Activated CD8-positive, alpha-beta memory T cell treated with anti-CD3 and anti-CD28 coated beads, Interleukin-2, amount 10 ng/mL, durations not matched to agents 7 days and 5 days (primary cell): Measurements from ENCODE around the gene KLHL7. TPM values are rescaled to one million over a fixed set of nuclear protein-coding genes. Genes with fewer than 3 reads are reported as not detected.
A peak's percentile ranks its signal among the peaks of the same experiment; 100 is the strongest.

Source experiments
- ATAC-seq: fragments of 150-1000 bp; cut with Tn5 transposase; one replicate; pipeline ENCODE4 v1.10.0; 2021; ENCODE audit warnings: moderate library complexity
- CTCF ChIA-PET: fragments of 350-600 bp; sonication (Branson Sonifier 250); formaldehyde crosslinking; loops from one replicate; lab custom pipeline; 2021; ENCODE audit warnings: antibody characterized with exemption; lab: Charles Lee
- DNase-seq: peaks from one replicate; pipeline ENCODE4 v3.0.0-alpha.2; 2020
- H3K27ac Mint-ChIP-seq: one replicate; pipeline ENCODE4 v1.8.0; 2021; ENCODE audit warnings: mild to moderate bottlenecking, mixed read lengths
- H3K27me3 Mint-ChIP-seq: one replicate; pipeline ENCODE4 v1.8.0; 2021; ENCODE audit warnings: mixed read lengths
- H3K36me3 Mint-ChIP-seq: one replicate; pipeline ENCODE4 v1.8.0; 2021; ENCODE audit warnings: mild to moderate bottlenecking, mixed read lengths
- H3K4me1 Mint-ChIP-seq: one replicate; pipeline ENCODE4 v1.8.0; 2021; ENCODE audit warnings: mixed read lengths
- H3K4me3 Mint-ChIP-seq: one replicate; pipeline ENCODE4 v1.8.0; 2021; ENCODE audit warnings: mild to moderate bottlenecking, moderate library complexity, mixed read lengths
- H3K9me3 Mint-ChIP-seq: one replicate; pipeline ENCODE4 v1.8.0; 2022; ENCODE audit warnings: low read depth, mixed read lengths
- total RNA-seq, 2 experiments: library from RNA; stranded (reverse); gene quantifications; one replicate each; pipeline ENCODE4 v1.2.3, GENCODE V29; 2021

The KLHL7 gene, protein sequence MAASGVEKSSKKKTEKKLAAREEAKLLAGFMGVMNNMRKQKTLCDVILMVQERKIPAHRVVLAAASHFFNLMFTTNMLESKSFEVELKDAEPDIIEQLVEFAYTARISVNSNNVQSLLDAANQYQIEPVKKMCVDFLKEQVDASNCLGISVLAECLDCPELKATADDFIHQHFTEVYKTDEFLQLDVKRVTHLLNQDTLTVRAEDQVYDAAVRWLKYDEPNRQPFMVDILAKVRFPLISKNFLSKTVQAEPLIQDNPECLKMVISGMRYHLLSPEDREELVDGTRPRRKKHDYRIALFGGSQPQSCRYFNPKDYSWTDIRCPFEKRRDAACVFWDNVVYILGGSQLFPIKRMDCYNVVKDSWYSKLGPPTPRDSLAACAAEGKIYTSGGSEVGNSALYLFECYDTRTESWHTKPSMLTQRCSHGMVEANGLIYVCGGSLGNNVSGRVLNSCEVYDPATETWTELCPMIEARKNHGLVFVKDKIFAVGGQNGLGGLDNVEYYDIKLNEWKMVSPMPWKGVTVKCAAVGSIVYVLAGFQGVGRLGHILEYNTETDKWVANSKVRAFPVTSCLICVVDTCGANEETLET
- 10 to 100 TPM; 17.4 to 18.3 TPM for total RNA-seq

- ATAC-seq (peak; percentile 98), DNase-seq (peak; percentile 98)
- CTCF ChIA-PET: interaction anchor here (0.6 to 2.8 kb wide), 8 partner anchors 9 to 1915 kb away, joined by 3 to 22 read pairs (median 4); partner anchors contain the start of gene NUP42
These were observed at the start of gene KLHL7 for GRCh38 chr7:23105644-23106056. Gene KLHL7 (plus strand): TSS chr7:23105785. CDS start chr7:23106027, 242 bp downstream.

GRCh38 chr7:23058408-23059096 lies 47.0 kb upstream of the KLHL7 start:
- CTCF ChIA-PET: no interaction called here
- Mint-ChIP-seq H3K4me1 (peaks cover 4% of the 10 kb centered on the region), H3K27me3 (peaks cover 5% of the 10 kb centered on the region), H3K36me3 (no peaks in the 10 kb centered on the region), H3K4me3 (no peak overlapping the region), H3K9me3 (no peaks in the 10 kb centered on the region), H3K27ac (no peak overlapping the region)
- no peak for ATAC-seq
- no peak for DNase-seq

More at GRCh38 chr7:23105644-23106056, at the start of gene KLHL7:
- Mint-ChIP-seq H3K27me3 (no peaks in the 10 kb centered on the region), H3K4me1 (peaks cover 32% of the 10 kb centered on the region), H3K27ac (peak within 1 kb of the TSS; percentile 95), H3K36me3 (peaks cover 3% of the 10 kb centered on the region), H3K4me3 (peak within 1 kb of the TSS; percentile 96), H3K9me3 (no peaks in the 10 kb centered on the region)

- Mint-ChIP-seq H3K4me1 (no peaks in the 10 kb centered on the region), H3K27ac (no peak overlapping the region), H3K4me3 (no peak overlapping the region), H3K27me3 (peaks cover 12% of the 10 kb centered on the region), H3K9me3 (no peaks in the 10 kb centered on the region), H3K36me3 (no peaks in the 10 kb centered on the region)
- DNase-seq (no peak), ATAC-seq (no peak)
- CTCF ChIA-PET: interaction anchor here (1.6 kb wide), 1 partner anchor 279 kb away, joined by 4 read pairs; no protein-coding TSS in a partner anchor
These were observed 44.3 kb upstream of the KLHL7 start for GRCh38 chr7:23061327-23061726.

GRCh38 chr7:23062452-23062851 lies 43.1 kb upstream of the KLHL7 start:
- ATAC-seq: no peak

DNA sequence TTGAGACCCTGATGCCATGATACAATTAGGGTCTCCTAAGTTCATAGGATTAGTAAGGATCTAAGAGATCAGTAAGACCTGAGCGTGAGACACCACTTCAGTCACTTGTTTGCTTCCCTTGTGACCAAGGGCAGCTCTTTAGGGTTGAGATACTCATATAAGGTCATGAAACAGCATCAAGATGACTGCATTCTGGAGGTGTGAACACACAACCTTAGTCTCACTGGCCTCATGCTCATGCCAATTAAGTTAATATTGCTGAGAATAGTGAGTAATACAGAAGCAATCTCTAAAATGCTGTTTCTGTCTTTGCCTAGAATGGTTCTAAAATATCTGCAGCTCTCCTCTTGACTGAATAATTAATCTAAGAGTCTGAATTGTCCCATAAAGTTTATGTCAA lies 39.6 kb upstream of the KLHL7 start:
- Mint-ChIP-seq H3K4me1 (no peaks in the 10 kb centered on the region), H3K27ac (no peak overlapping the region), H3K27me3 (peaks cover 17% of the 10 kb centered on the region), H3K4me3 (no peak overlapping the region), H3K36me3 (no peaks in the 10 kb centered on the region), H3K9me3 (no peaks in the 10 kb centered on the region)
- CTCF ChIA-PET: interaction anchor here (1.4 to 1.7 kb wide), 2 partner anchors 10 to 20 kb away, joined by 3 to 5 read pairs; no protein-coding TSS in a partner anchor
- ATAC-seq: no peak
- no peak for DNase-seq

More at GRCh38 chr7:23062452-23062851, 43.1 kb upstream of the KLHL7 start:
- Mint-ChIP-seq H3K27ac (no peak overlapping the region), H3K4me1 (no peaks in the 10 kb centered on the region), H3K36me3 (no peaks in the 10 kb centered on the region), H3K9me3 (no peaks in the 10 kb centered on the region), H3K27me3 (peaks cover 14% of the 10 kb centered on the region), H3K4me3 (no peak overlapping the region)
- DNase-seq: no peak
- CTCF ChIA-PET: no interaction called here

DNA sequence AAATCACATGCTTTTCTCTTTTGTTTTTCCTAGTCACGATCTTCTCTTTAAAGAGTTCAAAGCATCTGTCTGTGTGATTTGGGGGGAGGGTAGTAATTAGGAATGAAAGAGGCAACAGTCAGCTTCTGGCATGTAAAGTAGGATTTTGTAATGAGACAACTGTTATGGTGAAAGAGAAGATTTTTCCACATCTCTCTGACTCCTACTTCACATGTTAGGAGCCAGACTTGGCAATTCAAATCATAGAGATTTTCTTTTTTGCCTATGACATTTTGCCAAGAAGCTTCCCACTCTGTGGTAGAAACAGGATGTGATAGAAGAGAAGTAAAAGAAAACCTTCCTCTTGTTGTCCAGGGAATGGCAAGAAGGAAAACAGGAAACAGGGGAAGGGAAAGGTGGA lies 38.3 kb upstream of the KLHL7 start:
- no peak for ATAC-seq
- no peak overlapping the region for H3K27ac Mint-ChIP-seq
- no peak for DNase-seq
- H3K4me3 Mint-ChIP-seq: no peak overlapping the region
- no peaks in the 10 kb centered on the region for H3K36me3 Mint-ChIP-seq
- peaks cover 20% of the 10 kb centered on the region for H3K27me3 Mint-ChIP-seq
- no peaks in the 10 kb centered on the region for H3K9me3 Mint-ChIP-seq
- no peaks in the 10 kb centered on the region for H3K4me1 Mint-ChIP-seq
- CTCF ChIA-PET: interaction anchor here (1.4 to 1.7 kb wide), 2 partner anchors 11 to 18 kb away, joined by 3 to 5 read pairs; no protein-coding TSS in a partner anchor

DNA sequence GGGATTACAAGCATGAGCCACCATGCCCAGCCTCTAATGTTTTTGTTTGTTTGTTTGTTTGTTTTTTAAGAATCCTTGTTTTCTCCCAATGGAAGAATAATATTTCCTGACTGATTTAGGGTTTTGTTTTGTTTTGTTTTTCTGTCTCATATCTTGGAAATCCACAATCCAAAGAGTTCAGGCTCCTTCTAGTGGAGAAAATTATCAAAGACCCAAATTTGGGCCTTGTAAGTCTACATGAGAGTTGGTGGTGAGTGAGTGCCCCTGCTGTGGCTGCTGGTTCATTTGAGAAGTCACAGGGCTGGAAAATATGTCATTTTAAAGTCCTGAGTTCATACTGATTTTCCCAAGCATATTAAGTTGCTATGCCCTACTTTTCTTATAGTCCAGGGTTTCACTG lies 33.5 kb upstream of the KLHL7 start:
- CTCF ChIA-PET: no interaction called here
- Mint-ChIP-seq H3K36me3 (no peaks in the 10 kb centered on the region), H3K27ac (no peak overlapping the region), H3K27me3 (peaks cover 29% of the 10 kb centered on the region), H3K9me3 (no peaks in the 10 kb centered on the region), H3K4me3 (no peak overlapping the region), H3K4me1 (no peaks in the 10 kb centered on the region)
- DNase-seq (no peak), ATAC-seq (no peak)

DNA sequence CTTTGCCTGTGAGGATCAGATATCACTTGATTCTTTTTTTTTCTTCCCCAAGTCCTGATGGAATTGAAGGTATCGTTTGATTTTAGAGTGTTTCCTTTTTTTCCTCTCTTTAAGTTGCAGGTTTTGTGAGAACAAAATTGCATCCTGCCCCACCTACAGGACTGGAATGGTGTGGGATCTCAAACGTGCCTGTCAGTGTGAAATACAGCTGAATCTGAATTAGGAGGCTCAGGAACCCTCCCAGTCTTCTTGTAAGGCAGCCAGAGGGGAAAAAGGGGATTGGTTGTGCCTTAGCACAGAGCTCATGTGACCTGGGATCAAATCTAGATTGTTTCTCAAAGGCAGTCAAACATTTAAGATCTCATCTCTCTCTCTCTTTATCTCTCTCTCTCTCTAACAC lies 32.7 kb upstream of the KLHL7 start:
- Mint-ChIP-seq H3K36me3 (no peaks in the 10 kb centered on the region), H3K4me3 (no peak overlapping the region), H3K9me3 (no peaks in the 10 kb centered on the region), H3K27ac (no peak overlapping the region), H3K27me3 (peaks cover 35% of the 10 kb centered on the region), H3K4me1 (no peaks in the 10 kb centered on the region)
- no peak for ATAC-seq
- CTCF ChIA-PET: no interaction called here
- DNase-seq: no peak

- Mint-ChIP-seq H3K36me3 (no peaks in the 10 kb centered on the region), H3K9me3 (no peaks in the 10 kb centered on the region), H3K4me1 (no peaks in the 10 kb centered on the region), H3K27me3 (peaks cover 32% of the 10 kb centered on the region), H3K27ac (no peak overlapping the region), H3K4me3 (no peak overlapping the region)
- no peak for DNase-seq
- no peak for ATAC-seq
- CTCF ChIA-PET: interaction anchor here (0.6 kb wide), 1 partner anchor 19 kb away, joined by 3 read pairs; no protein-coding TSS in a partner anchor
These were observed 30.9 kb upstream of the KLHL7 start for GRCh38 chr7:23074443-23075261.

GRCh38 chr7:23075571-23075970 lies 30.0 kb upstream of the KLHL7 start:
- ATAC-seq (no peak), DNase-seq (no peak)
- H3K27ac Mint-ChIP-seq: no peak overlapping the region
- no peaks in the 10 kb centered on the region for H3K36me3 Mint-ChIP-seq
- peaks cover 35% of the 10 kb centered on the region for H3K27me3 Mint-ChIP-seq
- H3K9me3 Mint-ChIP-seq: no peaks in the 10 kb centered on the region
- no peaks in the 10 kb centered on the region for H3K4me1 Mint-ChIP-seq
- H3K4me3 Mint-ChIP-seq: no peak overlapping the region
- CTCF ChIA-PET: no interaction called here

- no peaks in the 10 kb centered on the region for H3K9me3 Mint-ChIP-seq
- H3K27me3 Mint-ChIP-seq: peaks cover 35% of the 10 kb centered on the region
- no peak overlapping the region for H3K27ac Mint-ChIP-seq
- DNase-seq (no peak), ATAC-seq (no peak)
- H3K36me3 Mint-ChIP-seq: no peaks in the 10 kb centered on the region
- CTCF ChIA-PET: no interaction called here
- no peaks in the 10 kb centered on the region for H3K4me1 Mint-ChIP-seq
- no peak overlapping the region for H3K4me3 Mint-ChIP-seq
These were observed 28.8 kb upstream of the KLHL7 start for GRCh38 chr7:23076772-23077171.

DNA sequence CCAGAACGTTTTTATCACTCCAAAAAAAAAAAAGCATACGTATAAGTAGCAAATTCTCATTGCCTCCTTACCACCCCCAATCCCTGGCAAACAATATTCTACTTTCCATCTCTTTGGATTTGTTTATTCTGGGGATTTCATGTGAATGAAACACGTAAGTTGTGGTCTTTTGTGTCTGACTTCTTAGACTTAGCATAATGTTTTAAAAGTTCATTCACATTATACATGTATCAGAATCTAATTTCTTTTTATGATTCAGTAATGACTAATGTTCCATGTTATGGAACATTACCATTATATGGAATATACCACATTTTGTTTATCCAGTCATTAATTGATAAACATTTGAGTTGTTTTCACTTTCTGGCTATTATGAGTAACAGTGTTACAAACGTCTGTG lies 12.5 kb upstream of the KLHL7 start:
- no peak overlapping the region for H3K4me3 Mint-ChIP-seq
- DNase-seq (no peak), ATAC-seq (no peak)
- H3K27me3 Mint-ChIP-seq: peaks cover 15% of the 10 kb centered on the region
- no peaks in the 10 kb centered on the region for H3K36me3 Mint-ChIP-seq
- CTCF ChIA-PET: no interaction called here
- H3K9me3 Mint-ChIP-seq: no peaks in the 10 kb centered on the region
- H3K27ac Mint-ChIP-seq: no peak overlapping the region
- H3K4me1 Mint-ChIP-seq: no peaks in the 10 kb centered on the region

- ATAC-seq (no peak), DNase-seq (no peak)
- Mint-ChIP-seq H3K36me3 (no peaks in the 10 kb centered on the region), H3K27me3 (peaks cover 14% of the 10 kb centered on the region), H3K4me3 (no peak overlapping the region), H3K27ac (no peak overlapping the region), H3K9me3 (no peaks in the 10 kb centered on the region), H3K4me1 (no peaks in the 10 kb centered on the region)
- CTCF ChIA-PET: no interaction called here
These were observed 12.0 kb upstream of the KLHL7 start for GRCh38 chr7:23093546-23093945.
